Muscle of leg (tissue), 11 donors: ENCODE results near the gene SPTB. TPM values are rescaled to one million over a fixed set of nuclear protein-coding genes. Genes with fewer than 3 reads are reported as not detected.
A peak's percentile ranks its signal among the peaks of the same experiment; 100 is the strongest.

Experiments used
- DNase-seq: peaks from one replicate; pipeline ENCODE4 v3.0.0; 2013
- H3K27ac ChIP-seq: one replicate; pipeline ENCODE4 v1.5.1; 2013; ENCODE audit warnings: mild to moderate bottlenecking, low read length, control low read depth
- H3K27me3 ChIP-seq: one replicate; pipeline ENCODE4 v1.6.1; 2013; ENCODE audit warnings: low read length; ENCODE audit not compliant: control insufficient read depth, insufficient read depth
- H3K36me3 ChIP-seq: one replicate; pipeline ENCODE4 v1.6.1; 2013; ENCODE audit warnings: low read length; ENCODE audit not compliant: control insufficient read depth, insufficient read depth
- H3K4me1 ChIP-seq: one replicate; pipeline ENCODE4 v1.6.1; 2013; ENCODE audit warnings: low read length; ENCODE audit not compliant: control insufficient read depth, insufficient read depth
- H3K4me3 ChIP-seq: one replicate; pipeline ENCODE4 v1.5.1; 2013; ENCODE audit warnings: low read length, control low read depth
- H3K9me3 ChIP-seq: replicated peaks from 2 replicates; pipeline ENCODE4 v1.6.1; 2013; ENCODE audit warnings: low read depth, low read length; ENCODE audit not compliant: control insufficient read depth
- WGBS: methylation state at CpG from one replicate; pipeline ENCODE4 v1.1.5; 2013; ENCODE audit warnings: missing lambda C conversion rate; ENCODE audit not compliant: insufficient coverage; 5-methylcytosine and 5-hydroxymethylcytosine counted together
- polyA plus RNA-seq, 8 donors: library from polyadenylated mRNA; unstranded; fragments of 120-200 nt; gene quantifications; one replicate each; pipeline versions ENCODE4 v1.2.1 to v1.2.3, GENCODE V29; 2013; ENCODE audit warnings: inconsistent platforms in 1 of 8, low replicate concordance in 1 of 8; ENCODE audit not compliant: insufficient read length in 8 of 8, insufficient read depth in 1 of 8
- total RNA-seq: library from RNA; stranded (reverse); fragments of 120-200 nt; gene quantifications from one replicate; pipeline ENCODE4 v1.2.4, GENCODE V29; 2013

SPTB gene
- total and polyA plus RNA-seq, 9 donors: 80.2 to 202 (median 126) TPM

DNA sequence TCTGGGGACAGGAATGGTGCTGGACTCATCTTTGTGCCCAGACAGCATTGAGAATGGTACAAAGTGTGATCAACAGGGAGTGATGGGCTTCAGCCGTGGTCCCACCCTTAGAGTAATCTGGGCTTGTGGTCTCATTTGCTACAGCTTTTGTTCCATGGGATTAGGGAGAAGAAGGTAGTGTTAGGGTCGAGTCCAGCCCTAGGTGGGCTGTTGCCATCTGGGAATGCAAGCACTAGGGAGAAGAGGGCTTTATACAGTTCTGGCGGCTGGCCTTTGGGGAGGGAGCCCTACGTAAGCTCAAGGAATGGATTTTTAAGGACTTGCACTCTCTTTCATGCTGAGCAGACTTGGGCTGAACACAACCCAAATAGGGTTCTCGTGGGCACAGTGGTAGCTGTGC is 170.6 kb downstream of the SPTB start:
- Histone ChIP-seq H3K4me3 (no peak overlapping the region), H3K36me3 (no peaks in the 10 kb centered on the region), H3K27ac (no peak overlapping the region), H3K27me3 (no peaks in the 10 kb centered on the region), H3K4me1 (peaks cover 39% of the 10 kb centered on the region), H3K9me3 (peaks cover 10% of the 10 kb centered on the region)
- WGBS: 62% methylated on average over 5 of the region's 5 CpGs
- DNase-seq: no peak

DNA sequence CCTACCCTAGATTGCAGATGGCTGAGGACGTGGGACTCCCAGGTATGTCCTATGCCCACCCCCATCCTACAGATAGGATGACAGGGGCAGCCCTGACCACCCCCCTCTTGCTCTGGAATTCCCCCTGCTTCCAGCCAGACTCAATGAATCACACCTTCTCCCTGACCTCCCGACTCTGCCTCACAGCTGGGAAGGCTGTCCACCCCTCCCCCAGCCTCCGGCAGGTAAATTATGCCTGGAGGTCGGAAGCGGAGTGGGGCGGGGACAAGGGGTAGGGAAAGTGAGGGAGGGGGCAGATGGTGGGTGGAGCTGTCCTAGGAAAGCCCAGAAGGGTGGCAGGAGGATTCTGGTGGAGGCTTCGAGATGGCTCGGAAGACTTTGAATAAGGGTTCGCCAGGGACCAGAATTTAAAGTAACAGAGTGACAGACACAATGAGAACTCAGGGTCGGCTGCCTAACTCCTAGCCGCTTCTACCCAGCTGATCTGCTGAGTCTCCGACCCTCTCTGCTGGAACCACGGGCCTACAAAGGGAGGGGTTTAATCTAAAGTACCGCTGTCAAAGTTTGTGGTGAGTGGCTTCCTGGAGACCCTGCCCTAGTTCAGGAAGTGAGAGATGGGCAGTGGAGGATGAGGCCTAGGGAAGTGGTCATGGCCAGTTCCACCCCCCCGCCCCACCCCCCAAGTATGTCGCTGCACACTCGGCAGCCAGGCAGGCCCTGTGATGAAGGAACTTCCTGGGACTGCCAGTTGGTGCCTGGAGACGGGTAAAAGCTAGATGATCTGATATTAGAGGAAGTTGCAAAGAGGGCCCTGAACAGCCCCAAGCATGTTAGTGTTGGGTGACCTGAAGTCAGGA is 171.3 kb downstream of the SPTB start:
- Histone ChIP-seq H3K4me1 (peaks cover 46% of the 10 kb centered on the region), H3K36me3 (no peaks in the 10 kb centered on the region), H3K9me3 (peaks cover 5% of the 10 kb centered on the region), H3K27ac (peak overlapping the region; percentile 35), H3K4me3 (no peak overlapping the region), H3K27me3 (no peaks in the 10 kb centered on the region)
- peak; percentile 69 for DNase-seq
- WGBS: 48% methylated on average over 9 of the region's 18 CpGs

DNA sequence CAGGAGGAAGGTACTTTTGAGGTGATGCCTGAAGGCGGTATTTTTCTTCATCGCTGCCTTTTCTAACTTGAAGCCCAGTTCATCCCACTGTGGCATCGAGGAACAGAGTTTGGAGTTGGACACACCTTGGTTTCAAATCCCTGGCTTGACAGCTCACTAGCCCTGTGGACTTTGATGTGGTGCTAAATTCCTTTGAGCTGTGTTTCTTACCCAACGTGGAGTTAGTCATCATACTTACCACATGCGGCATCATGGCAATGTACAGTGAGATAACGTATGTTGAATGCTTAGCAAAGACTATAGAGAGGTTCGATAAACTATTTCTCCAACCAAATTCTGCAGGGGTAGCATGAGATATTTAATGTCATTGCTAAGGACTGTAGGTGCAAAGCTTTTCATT is 172.0 kb downstream of the SPTB start:
- no peak overlapping the region for H3K4me3 ChIP-seq

DNA sequence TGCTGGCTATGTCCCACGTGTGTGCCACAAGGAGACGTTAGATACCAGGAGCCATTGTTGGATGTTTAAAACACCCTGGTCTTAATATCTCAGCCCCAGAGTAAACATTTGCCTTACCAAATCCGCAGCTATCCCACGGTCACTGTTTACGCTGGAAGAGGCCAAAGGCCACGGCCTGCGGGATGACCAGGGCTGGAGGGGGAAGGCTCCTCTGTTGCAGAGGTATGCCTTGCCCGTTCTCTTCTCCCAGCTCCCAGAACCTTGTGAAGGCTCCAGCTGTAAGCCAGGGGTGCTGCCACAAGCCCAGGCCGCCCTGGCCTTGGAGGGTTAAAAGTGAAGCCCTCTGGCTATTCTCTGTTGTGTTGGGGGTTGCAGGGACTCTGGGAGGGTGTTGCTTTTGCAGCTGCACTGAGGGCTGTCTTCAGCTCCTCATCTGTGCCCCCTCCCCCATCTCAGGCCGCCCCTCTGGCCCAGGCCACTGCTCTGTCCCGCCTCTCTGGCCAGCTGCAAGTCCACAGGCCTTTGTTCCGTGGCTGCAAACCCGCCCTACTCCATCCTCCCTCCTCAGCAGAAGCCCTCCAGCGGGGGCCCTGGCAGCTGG is 173.0 kb downstream of the SPTB start:
- Histone ChIP-seq H3K9me3 (no peaks in the 10 kb centered on the region), H3K36me3 (no peaks in the 10 kb centered on the region), H3K4me1 (peaks cover 51% of the 10 kb centered on the region), H3K27me3 (no peaks in the 10 kb centered on the region), H3K27ac (peak overlapping the region; percentile 53), H3K4me3 (peak overlapping the region; percentile 82)
- 27% methylated on average over 11 of the region's 14 CpGs for WGBS
- peak; percentile 92 for DNase-seq

More for the DNA sequence above, 172.0 kb downstream of the SPTB start:
- no peaks in the 10 kb centered on the region for H3K27me3 ChIP-seq
- H3K9me3 ChIP-seq: peaks cover 3% of the 10 kb centered on the region
- DNase-seq: peak; percentile 10
- no peak overlapping the region for H3K27ac ChIP-seq
- 67% methylated on average over 2 of the region's 7 CpGs for WGBS
- H3K36me3 ChIP-seq: no peaks in the 10 kb centered on the region
- peaks cover 50% of the 10 kb centered on the region for H3K4me1 ChIP-seq

DNA sequence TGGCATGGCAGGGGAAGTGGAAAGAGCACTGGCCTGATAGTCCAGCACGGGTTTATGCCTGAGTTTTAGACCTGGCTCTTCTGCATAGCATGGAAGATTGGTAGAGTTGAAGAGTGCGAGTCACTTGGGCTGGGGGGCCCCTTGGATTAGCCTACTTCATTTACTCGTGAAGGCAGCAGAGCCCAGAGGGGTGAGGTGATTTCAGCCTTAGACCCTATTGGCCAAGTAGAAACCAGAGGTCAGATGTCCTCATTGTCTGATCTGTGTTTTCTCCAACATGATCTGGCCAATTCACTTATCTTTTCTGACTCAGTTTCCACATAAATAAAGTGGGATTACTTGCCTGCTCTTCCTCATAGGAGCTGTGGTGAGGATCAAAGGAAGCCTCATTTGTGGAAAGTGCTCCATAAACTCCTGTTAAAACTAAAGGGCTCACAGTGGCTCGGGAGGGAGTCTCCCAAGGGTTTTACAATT is 173.6 kb downstream of the SPTB start:
- H3K27me3 ChIP-seq: no peaks in the 10 kb centered on the region
- peaks cover 54% of the 10 kb centered on the region for H3K4me1 ChIP-seq
- no peak for DNase-seq
- WGBS: 24% methylated on average over 2 of the region's 4 CpGs
- H3K9me3 ChIP-seq: no peaks in the 10 kb centered on the region
- peak overlapping the region; percentile 82 for H3K4me3 ChIP-seq
- peak overlapping the region; percentile 88 for H3K27ac ChIP-seq
- H3K36me3 ChIP-seq: no peaks in the 10 kb centered on the region

DNA sequence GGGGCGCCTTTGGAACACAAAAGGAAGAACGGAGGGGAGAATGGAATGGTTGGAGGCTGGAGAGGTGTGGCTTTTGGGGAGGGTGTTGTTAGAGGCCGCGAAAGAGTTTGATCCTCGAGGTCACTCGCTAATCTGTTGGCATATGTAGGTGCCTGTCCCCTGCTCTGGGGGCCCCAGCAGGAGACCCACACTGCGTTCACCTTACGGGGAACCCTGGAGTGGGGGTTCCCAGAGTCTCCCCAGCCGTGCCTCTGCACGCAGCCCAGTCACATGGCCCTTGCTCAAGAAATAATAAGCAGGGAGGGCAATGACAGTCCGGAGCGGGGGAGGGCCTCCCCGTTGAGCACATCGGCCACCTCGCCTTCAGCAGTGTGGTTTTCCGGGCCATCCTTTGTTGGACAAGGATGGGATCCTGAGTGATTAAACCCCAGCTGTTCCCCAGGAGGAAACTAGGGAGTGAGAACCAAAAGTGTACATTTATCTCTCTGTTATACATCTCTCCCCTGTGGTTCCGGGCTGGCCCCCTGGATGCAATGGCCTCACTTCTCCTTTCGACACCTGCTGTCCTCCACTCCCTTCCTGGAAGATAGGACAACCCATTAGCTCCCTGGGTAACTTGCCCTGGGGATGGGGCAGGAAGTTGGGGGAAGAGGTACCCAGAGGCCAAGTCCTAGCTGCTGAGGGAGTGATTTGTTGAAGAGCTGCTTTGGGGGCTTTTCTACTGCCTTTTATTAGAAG is 174.2 kb downstream of the SPTB start:
- Histone ChIP-seq H3K4me3 (peak overlapping the region; percentile 82), H3K9me3 (no peaks in the 10 kb centered on the region), H3K36me3 (no peaks in the 10 kb centered on the region), H3K27me3 (no peaks in the 10 kb centered on the region), H3K27ac (peak overlapping the region; percentile 88), H3K4me1 (peaks cover 54% of the 10 kb centered on the region)
- WGBS: 2% methylated on average over 11 of the region's 18 CpGs
- DNase-seq: peak; percentile 58

DNA sequence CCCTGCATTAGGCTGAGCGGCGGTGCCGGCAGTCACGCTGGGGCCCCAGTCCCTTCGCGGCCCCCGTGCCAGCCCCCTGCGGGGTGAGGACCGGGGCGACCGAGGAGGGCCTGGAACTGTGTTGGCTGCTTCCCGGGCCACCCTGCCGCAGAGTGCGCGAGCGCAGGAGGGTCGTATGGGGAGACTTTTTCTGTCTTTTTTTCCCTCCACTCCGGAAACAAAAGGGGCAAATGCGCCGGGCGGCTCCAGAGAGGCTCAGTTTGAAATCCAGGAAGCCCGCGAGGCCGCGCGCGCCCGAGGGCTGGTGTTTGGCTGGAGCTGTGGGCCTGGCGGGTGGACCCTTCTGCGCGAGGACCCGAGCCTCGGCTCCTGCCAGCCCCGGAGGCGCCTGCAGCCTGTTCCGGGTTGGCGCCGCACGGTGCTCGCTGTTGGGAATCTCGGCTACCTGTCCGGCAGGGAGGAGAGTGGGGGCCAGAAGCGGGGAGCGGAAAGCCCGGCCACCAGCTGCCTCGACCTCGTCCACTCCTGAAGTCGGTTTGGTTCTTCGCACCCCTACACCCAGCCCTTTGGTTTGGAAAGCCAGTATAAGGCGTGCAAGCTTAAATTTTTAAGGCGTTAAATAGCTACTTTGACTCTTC is 174.8 kb downstream of the SPTB start:
- WGBS: under 1% methylated on average over 38 of the region's 51 CpGs
- DNase-seq: no peak
- peak overlapping the region; percentile 82 for H3K4me3 ChIP-seq
- H3K27me3 ChIP-seq: no peaks in the 10 kb centered on the region
- no peaks in the 10 kb centered on the region for H3K9me3 ChIP-seq
- H3K4me1 ChIP-seq: peaks cover 54% of the 10 kb centered on the region
- no peaks in the 10 kb centered on the region for H3K36me3 ChIP-seq
- H3K27ac ChIP-seq: peak overlapping the region; percentile 88

DNA sequence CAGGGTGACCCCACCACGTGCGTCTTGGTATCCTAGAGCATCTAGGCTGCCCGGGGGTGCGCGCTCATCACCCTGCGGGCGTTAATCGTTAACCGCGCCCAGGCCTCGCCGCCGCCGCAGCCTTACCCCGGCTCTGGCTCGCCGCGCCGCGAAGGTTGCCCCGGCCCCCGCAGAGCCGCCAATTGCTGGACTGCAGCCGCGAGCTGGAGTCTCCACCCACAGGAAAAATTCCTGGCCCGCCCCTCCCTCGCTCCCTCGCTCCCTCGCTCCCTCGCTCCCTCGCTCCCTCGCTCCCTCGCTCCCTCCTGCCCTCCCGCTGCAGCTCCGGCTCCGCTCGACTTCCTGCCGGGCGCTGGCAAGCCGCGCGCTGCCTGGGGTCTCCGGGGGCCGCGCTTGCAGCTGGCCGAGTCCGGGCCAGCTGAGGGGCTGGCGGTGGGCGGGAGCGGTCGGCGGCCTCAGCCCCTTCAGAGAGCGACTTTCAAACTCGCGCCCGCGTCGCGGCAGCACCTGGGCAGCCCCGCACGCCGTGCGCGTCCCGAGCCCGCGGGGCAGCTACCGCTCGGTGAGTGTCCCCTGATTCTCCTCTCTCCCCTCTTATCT is 175.5 kb downstream of the SPTB start, which contains the start of gene PLEKHG3:
PLEKHG3 (plus strand) TSS at position 282 of the 600 bp plus-strand sequence. CDS start 23,208 bp downstream, outside the sequence.
- Histone ChIP-seq H3K9me3 (no peaks in the 10 kb centered on the region), H3K27ac (peak within 1 kb of the TSS; percentile 88), H3K4me1 (peaks cover 56% of the 10 kb centered on the region), H3K36me3 (no peaks in the 10 kb centered on the region), H3K4me3 (peak within 1 kb of the TSS; percentile 82), H3K27me3 (peaks cover 3% of the 10 kb centered on the region)
- peak; percentile 87 for DNase-seq
- WGBS: under 1% methylated on average over 69 of the region's 69 CpGs

DNA sequence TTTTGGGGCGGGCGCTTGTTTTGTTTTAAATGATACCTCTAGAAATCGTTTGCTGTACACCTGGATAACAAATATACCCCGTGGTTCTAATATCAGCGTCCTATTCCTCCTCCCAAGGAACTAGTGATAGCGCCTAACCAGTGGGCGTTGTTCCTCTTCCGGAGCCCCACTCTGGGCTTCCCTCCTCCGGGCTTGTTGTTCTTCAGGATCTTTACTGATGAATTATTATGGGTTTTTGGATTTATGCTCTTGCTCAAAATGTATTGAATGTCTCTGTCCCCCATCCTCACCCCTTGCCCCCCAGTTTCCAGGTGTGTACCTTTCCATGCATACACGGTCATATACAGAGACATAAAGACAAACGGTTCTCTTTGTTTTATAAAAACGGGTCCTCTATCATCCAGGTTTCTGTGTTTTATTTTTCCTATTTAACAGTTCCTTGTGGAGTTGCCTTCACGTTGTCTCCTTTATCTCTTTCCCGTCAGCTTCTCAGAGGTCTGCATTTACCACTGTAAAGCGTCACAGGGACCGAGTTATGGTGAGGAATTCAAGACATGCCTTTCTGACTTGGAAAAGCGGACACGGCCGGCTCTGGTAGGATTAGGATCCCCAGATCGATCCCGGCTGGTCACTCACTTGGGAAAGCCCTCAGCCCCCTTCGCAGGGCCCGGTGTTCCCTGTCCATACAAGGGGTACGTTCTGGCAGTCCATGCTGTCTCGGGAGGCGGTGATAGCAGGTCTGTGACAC is 176.1 kb downstream of the SPTB start:
- peaks cover 49% of the 10 kb centered on the region for H3K4me1 ChIP-seq
- 18% methylated on average over 15 of the region's 26 CpGs for WGBS
- peak; percentile 65 for DNase-seq

More for the DNA sequence above, 176.1 kb downstream of the SPTB start:
- no peaks in the 10 kb centered on the region for H3K9me3 ChIP-seq
- peaks cover 3% of the 10 kb centered on the region for H3K27me3 ChIP-seq
- H3K36me3 ChIP-seq: no peaks in the 10 kb centered on the region
- peak overlapping the region; percentile 82 for H3K4me3 ChIP-seq
- H3K27ac ChIP-seq: peak overlapping the region; percentile 88
